BJ (cell line): ENCODE data around the gene RAD51B. TPM values are rescaled to one million over a fixed set of nuclear protein-coding genes. Genes with fewer than 3 reads are reported as not detected.

ENCODE experiments used
- CTCF ChIA-PET: fragments of 350-600 bp; formaldehyde crosslinking; extraction: SDS; loops from one replicate; lab custom pipeline; 2021; ENCODE audit warnings: antibody characterized with exemption, inconsistent platforms; lab: Yijun Ruan, JAX
- POLR2A ChIA-PET: fragments of 300-600 bp; sonication (Branson Sonifier 250); formaldehyde crosslinking; extraction: SDS; loops from one replicate; lab custom pipeline; 2021; ENCODE audit warnings: antibody characterized with exemption; lab: Charles Lee
- DNase-seq: peaks from one replicate; pipeline ENCODE4 v3.0.0-alpha.2; 2011; ENCODE audit warnings: low read depth
- H3K27me3 ChIP-seq: 2 replicates; pipeline ENCODE4 v1.6.0; 2011; ENCODE audit warnings: low read length; ENCODE audit not compliant: control insufficient read depth, insufficient read depth
- H3K36me3 ChIP-seq: 2 replicates; pipeline ENCODE4 v1.5.1; 2011; ENCODE audit warnings: low read length; ENCODE audit not compliant: control insufficient read depth, insufficient read depth
- H3K4me3 ChIP-seq: 2 replicates; pipeline ENCODE4 v1.5.1; 2011; ENCODE audit warnings: low read depth, mild to moderate bottlenecking, control low read depth, low read length
- polyA plus RNA-seq: library from polyadenylated mRNA; depleted of rRNA; stranded (reverse); fragments of >200 nt; gene quantifications from 2 replicates; pipeline ENCODE4 v1.2.3, GENCODE V29; 2011
- TF ChIP-seq, protein P1 (sequence below): IDR thresholded peaks from 2 replicates; pipeline ENCODE4 v1.5.1; 2011; ENCODE audit warnings: low read depth, mild to moderate bottlenecking, control low read depth, inconsistent platforms, low read length, moderate library complexity; ENCODE audit not compliant: insufficient read depth

Gene RAD51B
- polyA plus RNA-seq, 1 experiment = 5.6 TPM

DNA sequence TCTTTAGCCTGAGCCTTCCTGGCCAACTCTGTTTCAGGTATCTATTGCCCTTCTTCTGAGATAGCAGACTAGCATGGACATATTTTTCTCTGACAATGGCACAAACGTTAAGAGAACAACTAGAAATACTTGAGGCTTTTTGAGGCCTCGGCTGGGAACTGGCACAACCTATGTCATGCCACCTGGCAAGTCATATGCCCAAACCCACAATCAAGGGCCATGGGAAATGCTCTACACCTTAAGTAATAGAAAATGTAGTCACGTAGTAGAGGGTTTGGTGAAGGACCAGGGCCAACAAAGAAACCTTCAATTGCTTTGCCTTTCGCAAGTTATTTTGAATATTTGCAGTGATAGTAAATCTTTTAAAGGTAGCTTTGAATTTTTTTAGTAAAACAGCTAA, 647.8 kb downstream of the RAD51B start:
- CTCF ChIA-PET = no interaction called here

DNA sequence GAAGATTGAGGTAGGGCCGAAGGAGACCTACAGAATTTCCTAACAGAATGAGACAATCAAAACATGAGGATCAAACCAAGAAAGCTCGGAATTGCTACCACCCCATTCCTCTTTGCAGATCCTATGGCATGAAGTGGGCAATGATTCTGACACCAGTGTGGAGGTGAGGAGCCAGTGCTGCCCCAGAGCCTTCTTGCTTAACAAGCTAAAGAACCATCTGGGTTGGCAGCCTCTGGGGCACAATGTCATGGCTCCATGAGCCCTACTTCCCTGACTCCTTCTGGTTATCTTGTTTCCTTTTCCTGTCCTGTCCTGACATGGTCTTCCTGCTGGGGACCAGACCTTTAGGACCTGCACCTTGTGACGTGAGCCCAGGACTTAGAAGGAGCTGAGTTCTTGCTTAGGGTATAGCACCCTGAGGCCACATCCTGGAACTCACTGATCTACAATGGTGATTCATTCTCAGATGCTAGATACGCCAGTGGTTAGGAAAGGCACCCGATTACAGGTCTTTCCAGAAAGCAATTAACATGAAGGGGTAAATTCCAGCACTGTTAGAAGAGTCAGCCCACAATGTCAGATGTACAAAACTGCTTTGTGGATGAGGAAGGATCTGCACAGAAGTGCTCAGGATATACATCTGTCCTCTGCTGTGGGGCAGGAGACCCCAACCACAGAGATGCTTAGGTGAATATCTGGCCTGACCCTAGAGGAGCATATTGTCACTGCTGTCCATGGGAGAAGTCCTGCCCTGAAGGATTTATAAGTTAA, 649.0 kb downstream of the RAD51B start:
- CTCF ChIA-PET = interaction anchor here (1.2 kb wide), 1 partner anchor 170 kb away, joined by 3 read pairs; no protein-coding TSS in a partner anchor
- Histone ChIP-seq H3K4me3 (no peak overlapping the region), H3K27me3 (no peaks in the 10 kb centered on the region), H3K36me3 (no peaks in the 10 kb centered on the region)
- peak; percentile 52 for DNase-seq
- TF ChIP-seq, protein P1, sequence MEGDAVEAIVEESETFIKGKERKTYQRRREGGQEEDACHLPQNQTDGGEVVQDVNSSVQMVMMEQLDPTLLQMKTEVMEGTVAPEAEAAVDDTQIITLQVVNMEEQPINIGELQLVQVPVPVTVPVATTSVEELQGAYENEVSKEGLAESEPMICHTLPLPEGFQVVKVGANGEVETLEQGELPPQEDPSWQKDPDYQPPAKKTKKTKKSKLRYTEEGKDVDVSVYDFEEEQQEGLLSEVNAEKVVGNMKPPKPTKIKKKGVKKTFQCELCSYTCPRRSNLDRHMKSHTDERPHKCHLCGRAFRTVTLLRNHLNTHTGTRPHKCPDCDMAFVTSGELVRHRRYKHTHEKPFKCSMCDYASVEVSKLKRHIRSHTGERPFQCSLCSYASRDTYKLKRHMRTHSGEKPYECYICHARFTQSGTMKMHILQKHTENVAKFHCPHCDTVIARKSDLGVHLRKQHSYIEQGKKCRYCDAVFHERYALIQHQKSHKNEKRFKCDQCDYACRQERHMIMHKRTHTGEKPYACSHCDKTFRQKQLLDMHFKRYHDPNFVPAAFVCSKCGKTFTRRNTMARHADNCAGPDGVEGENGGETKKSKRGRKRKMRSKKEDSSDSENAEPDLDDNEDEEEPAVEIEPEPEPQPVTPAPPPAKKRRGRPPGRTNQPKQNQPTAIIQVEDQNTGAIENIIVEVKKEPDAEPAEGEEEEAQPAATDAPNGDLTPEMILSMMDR = no peak
- POLR2A ChIA-PET = interaction anchor here (0.7 kb wide), 1 partner anchor 24 kb away, joined by 23 read pairs; no protein-coding TSS in a partner anchor

More for the DNA sequence above, 647.8 kb downstream of the RAD51B start:
- DNase-seq = no peak
- H3K36me3 ChIP-seq = no peaks in the 10 kb centered on the region
- POLR2A ChIA-PET = no interaction called here
- H3K27me3 ChIP-seq = no peaks in the 10 kb centered on the region
- H3K4me3 ChIP-seq = no peak overlapping the region
- TF ChIP-seq, protein P1 = no peak

DNA sequence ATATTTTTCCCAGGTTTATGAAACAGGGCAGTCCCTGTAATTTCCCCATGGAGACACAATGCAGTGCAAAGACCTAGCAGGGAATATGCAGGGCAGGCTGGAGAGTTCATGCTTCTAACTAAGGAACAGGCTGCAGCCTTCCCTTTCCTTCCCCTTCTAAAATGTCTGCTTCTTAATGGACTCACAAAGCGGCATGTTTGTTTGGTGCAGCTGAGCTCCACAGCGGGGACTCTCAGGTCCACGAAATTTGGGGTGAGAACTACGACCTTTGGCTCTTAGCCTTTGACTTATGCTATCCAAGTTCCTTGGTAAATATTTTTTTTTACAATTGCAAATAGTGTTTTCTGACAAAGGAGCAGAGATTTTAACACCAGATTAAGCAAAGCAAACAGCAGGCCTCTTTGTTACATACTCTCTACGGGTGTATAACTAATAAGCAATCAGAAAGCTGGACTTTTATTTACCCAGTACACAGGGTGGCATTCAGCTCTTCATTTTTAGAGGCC, 649.7 kb downstream of the RAD51B start:
- TF ChIP-seq, protein P1 = no peak
- DNase-seq = no peak
- H3K27me3 ChIP-seq = no peaks in the 10 kb centered on the region
- no peaks in the 10 kb centered on the region for H3K36me3 ChIP-seq
- ChIA-PET CTCF (no interaction called here), POLR2A (no interaction called here)
- no peak overlapping the region for H3K4me3 ChIP-seq

DNA sequence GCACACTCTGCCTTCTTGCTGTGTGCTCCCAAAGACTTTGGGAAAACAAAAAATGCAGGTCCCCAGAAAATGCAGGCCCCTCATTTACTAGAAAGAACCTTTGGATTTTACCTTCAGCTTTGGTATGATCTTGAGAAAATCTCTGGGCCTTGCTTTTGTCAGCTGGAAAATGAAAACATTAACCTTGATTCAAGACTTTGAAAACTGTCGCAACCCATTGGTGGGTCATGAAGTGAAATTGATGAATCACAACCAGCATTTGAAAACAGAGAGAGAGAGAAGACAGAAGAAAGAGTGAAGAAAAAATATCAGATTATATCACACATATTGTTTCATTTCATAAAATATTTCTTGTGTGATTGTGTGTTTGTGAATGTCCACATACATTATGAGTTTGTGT, 650.8 kb downstream of the RAD51B start:
- TF ChIP-seq, protein P1 = no peak
- CTCF ChIA-PET = interaction anchor here (1.1 to 1.5 kb wide), 2 partner anchors 15 to 221 kb away, joined by 3 read pairs; no protein-coding TSS in a partner anchor
- no peaks in the 10 kb centered on the region for H3K27me3 ChIP-seq
- no peak for DNase-seq
- no peaks in the 10 kb centered on the region for H3K36me3 ChIP-seq
- H3K4me3 ChIP-seq = no peak overlapping the region
- POLR2A ChIA-PET = no interaction called here
